ENCODE measurements around the gene PACSIN2. TPM values are rescaled to one million over a fixed set of nuclear protein-coding genes. Genes with fewer than 3 reads are reported as not detected.

Gene PACSIN2
- total and polyA plus RNA-seq, 2 of the 13 experiments (the other 11 are each of a cell fraction or from before 2014, with no cell fraction given): 54.1 to 68.8 TPM

- peak in 1 of 2 experiments; percentile 57; a peak in 1 of 4 replicates for TF ChIP-seq NR2F1 (CRISPR knock-in tag; IDR thresholded peaks at IDR 0.05)
These were observed 24.9 kb upstream of the PACSIN2 start (continued) for GRCh38 chr22:43039800-43040199.

- ChIA-PET POLR2A (no interaction called here), CTCF (ENCODE audit: low intra/inter-chr PET ratio, low total read pairs) (no interaction called here)
- BruUV-seq (replicated peaks): no TSS peak
- intact Hi-C loops (cut with micrococcal nuclease; ENCODE audit: unreplicated experiment): no loop called here
- H3K36me3 ChIP-seq (replicated peaks in 1 of 2; ENCODE audit: control insufficient read depth in 1 of 2, insufficient read depth in 2 of 2, low read length in 2 of 2): no peaks in the 10 kb centered on the region
- ATAC-seq: no peak
- DNase-seq (ENCODE audit: low spot score): no peak
- FAIRE-seq: no peak
- no peak overlapping the region for H3K9ac ChIP-seq (ENCODE audit: insufficient read depth, low read depth, low read length)
- in situ Hi-C loops (cut with HindIII; ENCODE audit: extremely low pct_ligation_motif_present, low pct_unique_long_range_greater_than_20kb): no loop called here
- H3K27ac ChIP-seq (ENCODE audit: extremely low read length, insufficient read depth, low read length): no peak overlapping the region
- no peaks in the 10 kb centered on the region for H3K79me2 ChIP-seq (ENCODE audit: insufficient read depth, low read length)
- TF ChIP-seq CREB1 (IDR thresholded peaks at IDR 0.05): peak; percentile 86
- TF ChIP-seq CREB1 (CRISPR knock-in tag; IDR thresholded peaks at IDR 0.05): no peak
- peak; percentile 50; the same call in 1 of the 2 replicates for TF ChIP-seq ATF7 (IDR thresholded peaks at IDR 0.05)
- no peak for TF ChIP-seq ATF7 (CRISPR knock-in tag; IDR thresholded peaks at IDR 0.05)
- no peak for TF ChIP-seq SIN3B (IDR thresholded peaks at IDR 0.05; ENCODE audit: low read length)
- TF ChIP-seq, protein P1, sequence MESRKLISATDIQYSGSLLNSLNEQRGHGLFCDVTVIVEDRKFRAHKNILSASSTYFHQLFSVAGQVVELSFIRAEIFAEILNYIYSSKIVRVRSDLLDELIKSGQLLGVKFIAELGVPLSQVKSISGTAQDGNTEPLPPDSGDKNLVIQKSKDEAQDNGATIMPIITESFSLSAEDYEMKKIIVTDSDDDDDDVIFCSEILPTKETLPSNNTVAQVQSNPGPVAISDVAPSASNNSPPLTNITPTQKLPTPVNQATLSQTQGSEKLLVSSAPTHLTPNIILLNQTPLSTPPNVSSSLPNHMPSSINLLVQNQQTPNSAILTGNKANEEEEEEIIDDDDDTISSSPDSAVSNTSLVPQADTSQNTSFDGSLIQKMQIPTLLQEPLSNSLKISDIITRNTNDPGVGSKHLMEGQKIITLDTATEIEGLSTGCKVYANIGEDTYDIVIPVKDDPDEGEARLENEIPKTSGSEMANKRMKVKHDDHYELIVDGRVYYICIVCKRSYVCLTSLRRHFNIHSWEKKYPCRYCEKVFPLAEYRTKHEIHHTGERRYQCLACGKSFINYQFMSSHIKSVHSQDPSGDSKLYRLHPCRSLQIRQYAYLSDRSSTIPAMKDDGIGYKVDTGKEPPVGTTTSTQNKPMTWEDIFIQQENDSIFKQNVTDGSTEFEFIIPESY (CRISPR knock-in tag; IDR thresholded peaks at IDR 0.05): peak; percentile 15; the same call in 1 of the 2 replicates
- TF ChIP-seq SETDB1 (CRISPR knock-in tag; IDR thresholded peaks at IDR 0.05; ENCODE audit: borderline replicate concordance): no peak
- no peak for TF ChIP-seq ZNF724P (CRISPR knock-in tag; IDR thresholded peaks at IDR 0.05; ENCODE audit: borderline replicate concordance)
- 0 out of 2 replicates have a peak, but pooled peaks cover 6% of the 10 kb centered on the region for H3K9me3 ChIP-seq (ENCODE audit: low read length)
- no peak overlapping the region for H3K4me3 ChIP-seq (replicated peaks in 1 of 3; ENCODE audit: insufficient read depth in 1 of 3, low read depth in 2 of 3, low read length in 3 of 3)
- H3K4me1 ChIP-seq (ENCODE audit: insufficient read depth, low read length): peaks cover 61% of the 10 kb centered on the region
- whole genome bisulfite sequencing (ENCODE audit: low lambda C conversion rate): 81% methylated on average over 15 of the region's 15 CpGs
- H4K20me1 ChIP-seq (ENCODE audit: insufficient read depth, low read length): no peaks in the 10 kb centered on the region
- H2AFZ ChIP-seq (ENCODE audit: low read length): no peak overlapping the region
- no peak overlapping the region for H3K4me2 ChIP-seq (ENCODE audit: low read depth, low read length)
- H3K27me3 ChIP-seq (ENCODE audit: control insufficient read depth in 1 of 2, insufficient read depth in 2 of 2, low read length in 2 of 2): peaks cover 2 to 4% of the 10 kb centered on the region in 2 experiments; a peak in 3 of 5 replicates
These were observed 23.4 kb upstream of the PACSIN2 start for GRCh38 chr22:43038325-43038724.
